H1 (cell line): ENCODE measurements around the gene NRP2. TPM values are rescaled to one million over a fixed set of nuclear protein-coding genes. Genes with fewer than 3 reads are reported as not detected.

Experiments
- ASH2L ChIP-seq: fragments of 200-600, 300-600 bp; sonication (generic); IDR thresholded peaks from one replicate; pipeline ENCODE4 v1.7.1; 2017; ENCODE audit warnings: low read length
- BCL11A ChIP-seq, 2 experiments: IDR thresholded peaks; one replicate each; pipeline ENCODE4 v1.6.1; 2011; ENCODE audit warnings: low read depth in 2 of 2, low read length in 2 of 2, mild to moderate bottlenecking in 2 of 2
- CTBP2 ChIP-seq: IDR thresholded peaks from 2 replicates; pipeline ENCODE4 v1.7.0; 2011; ENCODE audit warnings: borderline replicate concordance, mild to moderate bottlenecking, moderate library complexity, mixed read lengths, low read length; ENCODE audit not compliant: insufficient read depth, insufficient read length
- NRF1 ChIP-seq: IDR thresholded peaks from 2 replicates; pipeline ENCODE4 v1.6.1; 2011; ENCODE audit warnings: mild to moderate bottlenecking, low read depth, low read length, improper control_type of control experiment
- RNF2 ChIP-seq: fragments of 200-900, 300-1000 bp; sonication (generic); IDR thresholded peaks from 2 replicates; pipeline ENCODE4 v1.7.1; 2016; ENCODE audit warnings: borderline replicate concordance, low read depth, mild to moderate bottlenecking, antibody characterized with exemption, low read length; ENCODE audit not compliant: poor library complexity, severe bottlenecking; ENCODE audit errors: missing control alignments
- SP1 ChIP-seq: IDR thresholded peaks from 2 replicates; pipeline ENCODE4 v1.6.1; 2011; ENCODE audit warnings: low read depth, low read length
- TEAD4 ChIP-seq: IDR thresholded peaks from 2 replicates; pipeline ENCODE4 v1.6.1; 2012; ENCODE audit warnings: low read depth, low read length, inconsistent platforms, mixed read lengths
- polyA plus RNA-seq, 7 experiments: library from polyadenylated mRNA; depleted of rRNA in 3 of 7; stranded (reverse) in 5 of 7; unstranded in 2 of 7; fragments of >200 nt in 5 of 7; fragments of 200-250 nt in 2 of 7; gene quantifications; 1 replicate in 5 of 7; 2 replicates in 1 of 7; 4 replicates in 1 of 7; pipeline versions ENCODE4 v1.2.1 to v1.2.3, GENCODE V29; 2011 to 2013; ENCODE audit warnings: missing spikeins in 2 of 7, mixed read lengths in 2 of 7
- total RNA-seq: library from RNA; stranded (reverse); fragmentation: NEBNext Ultra II Directional; extraction: Animal tissue kit (Norgen Biotek cat#: 25700); gene quantifications from 2 replicates; pipeline ENCODE4 v1.2.1, GENCODE V29; 2021
- TF ChIP-seq, protein P1 (sequence below): fragments of 300-600 bp; sonication (generic); IDR thresholded peaks from 2 replicates; pipeline ENCODE4 v1.7.1; 2012; ENCODE audit warnings: low read length, moderate library complexity, mild to moderate bottlenecking, inconsistent platforms; ENCODE audit not compliant: insufficient replicate concordance
- TF ChIP-seq, protein P2 (sequence below), 3 experiments: IDR thresholded peaks; 1 replicate in 2 of 3; 2 replicates in 1 of 3; pipeline versions ENCODE4 v1.5.1 to v1.6.1; 2011; ENCODE audit warnings: low read length in 3 of 3, mild to moderate bottlenecking in 3 of 3, inconsistent platforms in 2 of 3, low read depth in 1 of 3, moderate library complexity in 1 of 3; ENCODE audit not compliant: insufficient read depth in 1 of 3; ENCODE audit errors: control extremely low read depth in 1 of 3

NRP2 gene
- total and polyA plus RNA-seq, 2 of the 8 experiments (the other 6 are each of a cell fraction or from before 2014, with no cell fraction given) = 32.0 to 37.8 TPM

DNA sequence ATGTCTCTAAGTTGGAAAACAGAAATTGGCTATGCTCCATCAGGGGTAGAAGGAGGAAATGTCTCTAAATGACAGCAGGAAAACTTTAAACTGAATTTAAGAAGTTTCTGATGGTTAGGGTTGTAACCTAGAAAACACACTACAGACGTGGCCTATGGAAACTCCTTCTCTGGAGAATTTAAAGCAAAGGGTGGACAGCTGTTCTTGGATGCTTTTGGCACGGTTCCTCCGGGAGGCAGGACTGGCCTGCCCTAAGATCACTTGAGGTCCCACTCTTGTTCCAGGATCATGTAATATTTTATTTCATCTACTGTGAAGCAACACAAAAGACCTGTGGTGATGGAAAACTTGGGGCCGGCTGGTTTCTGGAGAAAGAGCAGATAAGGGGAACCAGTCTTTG lies 77.0 kb downstream of the NRP2 start (continued):
- TF ChIP-seq, protein P1, sequence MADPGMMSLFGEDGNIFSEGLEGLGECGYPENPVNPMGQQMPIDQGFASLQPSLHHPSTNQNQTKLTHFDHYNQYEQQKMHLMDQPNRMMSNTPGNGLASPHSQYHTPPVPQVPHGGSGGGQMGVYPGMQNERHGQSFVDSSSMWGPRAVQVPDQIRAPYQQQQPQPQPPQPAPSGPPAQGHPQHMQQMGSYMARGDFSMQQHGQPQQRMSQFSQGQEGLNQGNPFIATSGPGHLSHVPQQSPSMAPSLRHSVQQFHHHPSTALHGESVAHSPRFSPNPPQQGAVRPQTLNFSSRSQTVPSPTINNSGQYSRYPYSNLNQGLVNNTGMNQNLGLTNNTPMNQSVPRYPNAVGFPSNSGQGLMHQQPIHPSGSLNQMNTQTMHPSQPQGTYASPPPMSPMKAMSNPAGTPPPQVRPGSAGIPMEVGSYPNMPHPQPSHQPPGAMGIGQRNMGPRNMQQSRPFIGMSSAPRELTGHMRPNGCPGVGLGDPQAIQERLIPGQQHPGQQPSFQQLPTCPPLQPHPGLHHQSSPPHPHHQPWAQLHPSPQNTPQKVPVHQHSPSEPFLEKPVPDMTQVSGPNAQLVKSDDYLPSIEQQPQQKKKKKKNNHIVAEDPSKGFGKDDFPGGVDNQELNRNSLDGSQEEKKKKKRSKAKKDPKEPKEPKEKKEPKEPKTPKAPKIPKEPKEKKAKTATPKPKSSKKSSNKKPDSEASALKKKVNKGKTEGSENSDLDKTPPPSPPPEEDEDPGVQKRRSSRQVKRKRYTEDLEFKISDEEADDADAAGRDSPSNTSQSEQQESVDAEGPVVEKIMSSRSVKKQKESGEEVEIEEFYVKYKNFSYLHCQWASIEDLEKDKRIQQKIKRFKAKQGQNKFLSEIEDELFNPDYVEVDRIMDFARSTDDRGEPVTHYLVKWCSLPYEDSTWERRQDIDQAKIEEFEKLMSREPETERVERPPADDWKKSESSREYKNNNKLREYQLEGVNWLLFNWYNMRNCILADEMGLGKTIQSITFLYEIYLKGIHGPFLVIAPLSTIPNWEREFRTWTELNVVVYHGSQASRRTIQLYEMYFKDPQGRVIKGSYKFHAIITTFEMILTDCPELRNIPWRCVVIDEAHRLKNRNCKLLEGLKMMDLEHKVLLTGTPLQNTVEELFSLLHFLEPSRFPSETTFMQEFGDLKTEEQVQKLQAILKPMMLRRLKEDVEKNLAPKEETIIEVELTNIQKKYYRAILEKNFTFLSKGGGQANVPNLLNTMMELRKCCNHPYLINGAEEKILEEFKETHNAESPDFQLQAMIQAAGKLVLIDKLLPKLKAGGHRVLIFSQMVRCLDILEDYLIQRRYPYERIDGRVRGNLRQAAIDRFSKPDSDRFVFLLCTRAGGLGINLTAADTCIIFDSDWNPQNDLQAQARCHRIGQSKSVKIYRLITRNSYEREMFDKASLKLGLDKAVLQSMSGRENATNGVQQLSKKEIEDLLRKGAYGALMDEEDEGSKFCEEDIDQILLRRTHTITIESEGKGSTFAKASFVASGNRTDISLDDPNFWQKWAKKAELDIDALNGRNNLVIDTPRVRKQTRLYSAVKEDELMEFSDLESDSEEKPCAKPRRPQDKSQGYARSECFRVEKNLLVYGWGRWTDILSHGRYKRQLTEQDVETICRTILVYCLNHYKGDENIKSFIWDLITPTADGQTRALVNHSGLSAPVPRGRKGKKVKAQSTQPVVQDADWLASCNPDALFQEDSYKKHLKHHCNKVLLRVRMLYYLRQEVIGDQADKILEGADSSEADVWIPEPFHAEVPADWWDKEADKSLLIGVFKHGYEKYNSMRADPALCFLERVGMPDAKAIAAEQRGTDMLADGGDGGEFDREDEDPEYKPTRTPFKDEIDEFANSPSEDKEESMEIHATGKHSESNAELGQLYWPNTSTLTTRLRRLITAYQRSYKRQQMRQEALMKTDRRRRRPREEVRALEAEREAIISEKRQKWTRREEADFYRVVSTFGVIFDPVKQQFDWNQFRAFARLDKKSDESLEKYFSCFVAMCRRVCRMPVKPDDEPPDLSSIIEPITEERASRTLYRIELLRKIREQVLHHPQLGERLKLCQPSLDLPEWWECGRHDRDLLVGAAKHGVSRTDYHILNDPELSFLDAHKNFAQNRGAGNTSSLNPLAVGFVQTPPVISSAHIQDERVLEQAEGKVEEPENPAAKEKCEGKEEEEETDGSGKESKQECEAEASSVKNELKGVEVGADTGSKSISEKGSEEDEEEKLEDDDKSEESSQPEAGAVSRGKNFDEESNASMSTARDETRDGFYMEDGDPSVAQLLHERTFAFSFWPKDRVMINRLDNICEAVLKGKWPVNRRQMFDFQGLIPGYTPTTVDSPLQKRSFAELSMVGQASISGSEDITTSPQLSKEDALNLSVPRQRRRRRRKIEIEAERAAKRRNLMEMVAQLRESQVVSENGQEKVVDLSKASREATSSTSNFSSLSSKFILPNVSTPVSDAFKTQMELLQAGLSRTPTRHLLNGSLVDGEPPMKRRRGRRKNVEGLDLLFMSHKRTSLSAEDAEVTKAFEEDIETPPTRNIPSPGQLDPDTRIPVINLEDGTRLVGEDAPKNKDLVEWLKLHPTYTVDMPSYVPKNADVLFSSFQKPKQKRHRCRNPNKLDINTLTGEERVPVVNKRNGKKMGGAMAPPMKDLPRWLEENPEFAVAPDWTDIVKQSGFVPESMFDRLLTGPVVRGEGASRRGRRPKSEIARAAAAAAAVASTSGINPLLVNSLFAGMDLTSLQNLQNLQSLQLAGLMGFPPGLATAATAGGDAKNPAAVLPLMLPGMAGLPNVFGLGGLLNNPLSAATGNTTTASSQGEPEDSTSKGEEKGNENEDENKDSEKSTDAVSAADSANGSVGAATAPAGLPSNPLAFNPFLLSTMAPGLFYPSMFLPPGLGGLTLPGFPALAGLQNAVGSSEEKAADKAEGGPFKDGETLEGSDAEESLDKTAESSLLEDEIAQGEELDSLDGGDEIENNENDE = no peak
- no peak for TF ChIP-seq RNF2
- no peak for TF ChIP-seq SP1
- no peak for TF ChIP-seq ASH2L
- TF ChIP-seq TEAD4 = no peak
- TF ChIP-seq BCL11A (IDR thresholded peaks at IDR 0.05; ENCODE audit: low read depth in 2 of 2, low read length in 2 of 2) = no peak
- TF ChIP-seq CTBP2 = no peak
- no peak for TF ChIP-seq NRF1
- TF ChIP-seq, protein P2, sequence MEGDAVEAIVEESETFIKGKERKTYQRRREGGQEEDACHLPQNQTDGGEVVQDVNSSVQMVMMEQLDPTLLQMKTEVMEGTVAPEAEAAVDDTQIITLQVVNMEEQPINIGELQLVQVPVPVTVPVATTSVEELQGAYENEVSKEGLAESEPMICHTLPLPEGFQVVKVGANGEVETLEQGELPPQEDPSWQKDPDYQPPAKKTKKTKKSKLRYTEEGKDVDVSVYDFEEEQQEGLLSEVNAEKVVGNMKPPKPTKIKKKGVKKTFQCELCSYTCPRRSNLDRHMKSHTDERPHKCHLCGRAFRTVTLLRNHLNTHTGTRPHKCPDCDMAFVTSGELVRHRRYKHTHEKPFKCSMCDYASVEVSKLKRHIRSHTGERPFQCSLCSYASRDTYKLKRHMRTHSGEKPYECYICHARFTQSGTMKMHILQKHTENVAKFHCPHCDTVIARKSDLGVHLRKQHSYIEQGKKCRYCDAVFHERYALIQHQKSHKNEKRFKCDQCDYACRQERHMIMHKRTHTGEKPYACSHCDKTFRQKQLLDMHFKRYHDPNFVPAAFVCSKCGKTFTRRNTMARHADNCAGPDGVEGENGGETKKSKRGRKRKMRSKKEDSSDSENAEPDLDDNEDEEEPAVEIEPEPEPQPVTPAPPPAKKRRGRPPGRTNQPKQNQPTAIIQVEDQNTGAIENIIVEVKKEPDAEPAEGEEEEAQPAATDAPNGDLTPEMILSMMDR (IDR thresholded peaks at IDR 0.05; ENCODE audit: control extremely low read depth in 1 of 3, insufficient read depth in 1 of 3, low read depth in 1 of 3, low read length in 3 of 3) = no peak
